ENCODE measurements around the gene CD200R1L.

DNA sequence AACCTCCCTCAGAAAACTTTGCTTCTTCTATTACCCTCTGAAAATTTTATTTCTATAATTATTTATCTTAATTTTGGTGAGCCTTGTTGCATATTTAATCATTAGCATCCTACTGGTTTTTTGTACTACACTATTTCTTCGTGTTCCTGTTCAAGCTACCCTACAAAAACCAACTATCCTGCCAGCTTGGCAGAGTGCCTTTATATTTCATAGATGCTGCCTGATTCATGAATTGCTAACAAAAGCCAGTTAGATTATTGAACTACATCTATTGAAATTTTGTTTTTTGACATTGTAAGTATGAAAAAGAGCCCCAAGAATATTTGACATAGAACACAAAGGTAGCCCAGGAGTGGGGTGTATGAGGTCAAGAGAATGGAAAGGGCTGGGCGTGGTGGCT lies 78.9 kb downstream of the CD200R1L start:
- TF ChIP-seq CTCF (conservative IDR thresholded peaks at IDR 0.05; ENCODE audit: low read length) (no peak), EZH2phosphoT487 (IDR thresholded peaks at IDR 0.05; ENCODE audit: borderline replicate concordance) (no peak)

All from Loucy (cell line).